ENCODE results near the gene ASPHD2.

Gene ASPHD2

DNA sequence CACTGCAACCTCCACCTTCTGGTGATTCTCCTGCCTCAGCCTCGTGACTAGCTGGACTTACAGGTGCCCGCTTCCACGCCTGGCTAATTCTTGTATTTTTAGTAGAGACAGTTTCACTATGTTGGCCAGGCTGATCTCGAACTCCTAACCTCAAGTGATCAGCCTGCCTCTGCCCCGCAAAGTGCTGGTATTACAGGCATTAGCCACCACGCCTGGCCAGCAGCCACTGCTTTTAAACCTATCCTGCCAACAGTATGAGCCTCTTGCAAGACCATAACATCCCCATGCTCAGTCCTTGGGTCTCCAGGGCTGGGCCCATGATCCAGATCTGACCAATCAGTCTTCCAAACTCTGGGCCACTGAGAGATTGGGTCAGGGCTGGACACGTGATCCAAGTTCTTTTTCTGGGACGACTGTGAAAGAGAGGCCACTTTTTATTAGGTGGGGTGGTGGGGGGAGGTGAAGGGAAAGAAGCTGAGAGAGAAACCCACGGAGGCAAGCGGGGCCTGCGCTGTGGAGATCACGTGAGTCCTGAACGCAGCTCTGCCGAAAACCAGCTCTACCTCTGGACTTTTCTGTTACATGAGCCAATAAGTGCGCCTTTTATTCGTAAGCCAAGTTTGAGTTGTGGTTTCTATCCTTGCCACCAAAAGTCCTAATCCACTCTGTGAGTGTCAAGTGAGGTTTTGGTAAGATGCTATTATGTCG, 17.9 kb downstream of the ASPHD2 start:
- no peak for DNase-seq (ENCODE audit: low read depth)
- H3K4me3 ChIP-seq (ENCODE audit: low read depth, low read length), result no peak overlapping the region
- TF ChIP-seq, protein P1, sequence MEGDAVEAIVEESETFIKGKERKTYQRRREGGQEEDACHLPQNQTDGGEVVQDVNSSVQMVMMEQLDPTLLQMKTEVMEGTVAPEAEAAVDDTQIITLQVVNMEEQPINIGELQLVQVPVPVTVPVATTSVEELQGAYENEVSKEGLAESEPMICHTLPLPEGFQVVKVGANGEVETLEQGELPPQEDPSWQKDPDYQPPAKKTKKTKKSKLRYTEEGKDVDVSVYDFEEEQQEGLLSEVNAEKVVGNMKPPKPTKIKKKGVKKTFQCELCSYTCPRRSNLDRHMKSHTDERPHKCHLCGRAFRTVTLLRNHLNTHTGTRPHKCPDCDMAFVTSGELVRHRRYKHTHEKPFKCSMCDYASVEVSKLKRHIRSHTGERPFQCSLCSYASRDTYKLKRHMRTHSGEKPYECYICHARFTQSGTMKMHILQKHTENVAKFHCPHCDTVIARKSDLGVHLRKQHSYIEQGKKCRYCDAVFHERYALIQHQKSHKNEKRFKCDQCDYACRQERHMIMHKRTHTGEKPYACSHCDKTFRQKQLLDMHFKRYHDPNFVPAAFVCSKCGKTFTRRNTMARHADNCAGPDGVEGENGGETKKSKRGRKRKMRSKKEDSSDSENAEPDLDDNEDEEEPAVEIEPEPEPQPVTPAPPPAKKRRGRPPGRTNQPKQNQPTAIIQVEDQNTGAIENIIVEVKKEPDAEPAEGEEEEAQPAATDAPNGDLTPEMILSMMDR (IDR thresholded peaks at IDR 0.05; ENCODE audit: control insufficient read depth, extremely low read depth, insufficient read depth), result no peak

- H3K4me3 ChIP-seq (ENCODE audit: low read depth, low read length), result no peak overlapping the region
- no peak for DNase-seq (ENCODE audit: low read depth)
- TF ChIP-seq, protein P1 (IDR thresholded peaks at IDR 0.05; ENCODE audit: control insufficient read depth, extremely low read depth, insufficient read depth), result no peak
Observed at GRCh38 chr22:26447584-26448329, 18.7 kb downstream of the ASPHD2 start.

DNA sequence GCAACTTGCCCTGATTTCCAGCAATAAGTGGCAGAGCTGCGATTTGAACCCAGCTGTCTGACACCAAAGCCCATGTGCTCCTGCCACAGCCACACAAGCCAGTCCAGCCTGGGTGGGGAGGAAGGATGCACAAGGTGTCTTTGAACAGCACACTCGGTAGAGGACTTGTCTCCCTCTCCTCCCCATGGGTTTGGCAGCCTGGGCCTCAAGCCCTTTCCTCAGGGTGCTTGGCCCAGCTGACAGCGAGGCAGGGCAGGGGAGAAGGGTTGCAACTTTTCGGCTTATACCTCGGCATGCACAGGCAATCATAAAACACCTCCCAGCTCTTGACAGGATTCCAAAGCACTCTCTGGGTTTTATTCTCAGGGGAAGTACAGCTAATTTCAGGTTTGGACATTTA, 19.3 kb downstream of the ASPHD2 start:
- H3K4me3 ChIP-seq (ENCODE audit: low read depth, low read length), result no peak overlapping the region
- no peak for DNase-seq (ENCODE audit: low read depth)
- TF ChIP-seq, protein P1 (IDR thresholded peaks at IDR 0.05; ENCODE audit: control insufficient read depth, extremely low read depth, insufficient read depth), result no peak

GRCh38 chr22:26448941-26449340, 19.9 kb downstream of the ASPHD2 start:
- H3K4me3 ChIP-seq (ENCODE audit: low read depth, low read length), result no peak overlapping the region
- no peak for DNase-seq (ENCODE audit: low read depth)
- TF ChIP-seq, protein P1 (IDR thresholded peaks at IDR 0.05; ENCODE audit: control insufficient read depth, extremely low read depth, insufficient read depth), result no peak

DNA sequence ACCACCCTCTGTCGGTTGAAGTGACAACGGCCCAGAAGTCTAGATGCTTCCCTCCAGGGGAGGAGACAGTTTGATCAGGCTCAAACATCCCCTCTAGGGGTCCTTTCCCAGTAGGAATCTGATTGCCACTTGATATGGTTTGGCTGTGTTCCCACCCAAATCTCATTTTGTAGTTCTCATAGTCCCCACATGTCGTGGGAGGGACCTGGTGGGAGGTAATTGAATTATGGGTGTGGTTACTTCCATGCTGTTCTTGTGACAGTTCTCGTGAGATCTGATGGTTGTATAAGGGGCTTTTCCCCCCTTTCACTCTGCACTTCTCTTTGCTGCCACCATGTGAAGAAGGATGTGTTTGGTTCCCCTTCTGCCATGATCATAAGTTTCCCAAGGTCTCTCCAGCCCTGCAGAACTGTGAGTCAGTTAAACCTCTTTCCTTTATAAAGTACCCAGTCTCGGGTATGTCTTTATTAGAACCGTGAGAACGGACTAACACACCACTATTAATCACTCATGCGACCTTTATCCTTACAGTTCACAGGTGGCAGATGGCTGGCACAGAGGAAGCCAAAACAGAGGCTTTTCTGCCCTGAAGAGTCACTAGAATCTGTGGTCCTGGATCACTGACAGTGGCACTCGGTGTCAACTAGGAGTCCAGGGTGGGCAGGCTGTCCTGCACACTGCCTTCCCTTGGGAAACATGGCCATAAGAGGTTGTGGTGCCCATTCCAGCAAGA, 21.6 kb downstream of the ASPHD2 start:
- no peak overlapping the region for H3K4me3 ChIP-seq (ENCODE audit: low read depth, low read length)
- TF ChIP-seq, protein P1 (IDR thresholded peaks at IDR 0.05; ENCODE audit: control insufficient read depth, extremely low read depth, insufficient read depth), result no peak

DNA sequence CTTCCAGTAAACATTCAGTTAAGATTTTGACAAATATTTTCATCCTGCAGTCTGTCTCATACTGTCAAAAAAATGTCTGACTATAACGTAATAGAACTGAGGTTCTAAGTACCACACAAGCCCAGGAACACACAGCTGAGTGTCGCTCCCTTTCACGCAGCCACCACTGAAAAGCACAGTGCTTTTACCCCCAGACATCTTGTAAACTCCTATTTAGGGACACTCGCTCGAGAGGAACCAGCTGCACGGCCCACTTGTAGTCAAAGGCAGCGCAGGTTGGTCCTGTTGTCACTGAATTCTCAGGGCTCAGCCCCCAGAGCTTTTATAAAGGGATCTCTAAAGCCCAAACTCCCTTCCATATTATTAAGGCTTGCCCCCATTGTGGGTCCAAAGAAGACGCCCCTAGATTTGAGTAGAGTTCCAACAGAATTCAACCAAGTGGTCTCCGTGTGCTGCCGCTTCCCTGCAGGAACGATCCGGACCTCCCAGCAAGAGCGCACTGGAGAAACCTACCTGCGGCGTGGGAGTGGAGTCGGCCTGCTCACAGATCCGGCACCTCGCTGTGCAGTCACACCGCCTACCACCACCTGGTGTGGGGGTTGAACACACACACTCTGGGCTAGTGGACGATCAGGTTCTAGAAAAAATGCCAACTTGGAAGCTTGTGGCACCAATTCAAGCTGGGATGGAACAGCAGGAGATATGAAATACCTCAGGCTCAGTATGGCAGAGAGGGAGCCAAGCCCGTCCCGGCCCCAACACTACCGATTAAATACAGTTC, 23.4 kb downstream of the ASPHD2 start:
- TF ChIP-seq, protein P1 (IDR thresholded peaks at IDR 0.05; ENCODE audit: control insufficient read depth, extremely low read depth, insufficient read depth), result no peak

More for the DNA sequence above, 21.6 kb downstream of the ASPHD2 start:
- no peak for DNase-seq (ENCODE audit: low read depth)

More for the DNA sequence above, 23.4 kb downstream of the ASPHD2 start:
- no peak overlapping the region for H3K4me3 ChIP-seq (ENCODE audit: low read depth, low read length)
- DNase-seq (ENCODE audit: low read depth), result no peak

Data from LNCaP clone FGC (cell line).